Astrocyte (in vitro differentiated cells and primary cell): Measurements from ENCODE around the gene AGRN. TPM values are rescaled to one million over a fixed set of nuclear protein-coding genes. Genes with fewer than 3 reads are reported as not detected.

Experiments
- DNase-seq: peaks from one replicate; pipeline ENCODE4 v3.0.0-alpha.2; 2010; ENCODE audit warnings: low read depth
- FAIRE-seq: peaks from 2 replicates; lab custom pipeline; 2011; peaks lifted over from hg19 to GRCh38; lab: Jason Lieb, UNC
- H2AFZ ChIP-seq: 2 replicates; pipeline ENCODE4 v1.6.0; 2012; ENCODE audit warnings: low read depth, low read length, inconsistent platforms
- H3K27ac ChIP-seq: 2 replicates; pipeline ENCODE4 v1.5.1; 2011; ENCODE audit warnings: low read depth, low read length, inconsistent platforms
- H3K27me3 ChIP-seq: 2 replicates; pipeline ENCODE4 v1.6.0; 2011; ENCODE audit warnings: low read length, inconsistent platforms; ENCODE audit not compliant: insufficient read depth
- H3K36me3 ChIP-seq: 2 replicates; pipeline ENCODE4 v1.5.1; 2011; ENCODE audit warnings: low read length, inconsistent platforms; ENCODE audit not compliant: insufficient read depth
- H3K4me1 ChIP-seq: 2 replicates; pipeline ENCODE4 v1.5.1; 2011; ENCODE audit warnings: low read length, inconsistent platforms; ENCODE audit not compliant: insufficient read depth
- H3K4me2 ChIP-seq: 2 replicates; pipeline ENCODE4 v1.6.0; 2012; ENCODE audit warnings: low read length, inconsistent platforms
- H3K4me3 ChIP-seq: 2 replicates; pipeline ENCODE4 v1.5.1; 2011; ENCODE audit warnings: low read depth, mild to moderate bottlenecking, low read length, inconsistent platforms; ENCODE audit not compliant: insufficient read depth
- H3K79me2 ChIP-seq: 2 replicates; pipeline ENCODE4 v1.6.0; 2012; ENCODE audit warnings: mild to moderate bottlenecking, low read length, inconsistent platforms; ENCODE audit not compliant: insufficient read depth
- H3K9ac ChIP-seq: 2 replicates; pipeline ENCODE4 v1.6.0; 2012; ENCODE audit warnings: mild to moderate bottlenecking, low read length, inconsistent platforms
- H3K9me3 ChIP-seq: 2 replicates; pipeline ENCODE4 v1.5.1; 2012; ENCODE audit warnings: low read depth, mild to moderate bottlenecking, low read length, inconsistent platforms; ENCODE audit not compliant: insufficient read depth
- H4K20me1 ChIP-seq: 2 replicates; pipeline ENCODE4 v1.6.0; 2012; ENCODE audit warnings: low read length, inconsistent platforms; ENCODE audit not compliant: insufficient read depth
- H3K27ac Mint-ChIP-seq: one replicate; pipeline ENCODE4 v1.8.0; 2021; ENCODE audit warnings: mild to moderate bottlenecking, mixed read lengths; ENCODE audit not compliant: unreplicated experiment
- H3K27me3 Mint-ChIP-seq: one replicate; pipeline ENCODE4 v1.8.0; 2021; ENCODE audit warnings: low read depth, mixed read lengths; ENCODE audit not compliant: unreplicated experiment
- H3K36me3 Mint-ChIP-seq: one replicate; pipeline ENCODE4 v1.8.0; 2021; ENCODE audit warnings: low read depth, mixed read lengths; ENCODE audit not compliant: unreplicated experiment
- H3K4me1 Mint-ChIP-seq: one replicate; pipeline ENCODE4 v1.8.0; 2021; ENCODE audit warnings: low read depth, mixed read lengths; ENCODE audit not compliant: unreplicated experiment
- H3K4me3 Mint-ChIP-seq: one replicate; pipeline ENCODE4 v1.8.0; 2021; ENCODE audit warnings: mild to moderate bottlenecking, moderate library complexity, mixed read lengths; ENCODE audit not compliant: unreplicated experiment
- H3K9me3 Mint-ChIP-seq: one replicate; pipeline ENCODE4 v1.8.0; 2021; ENCODE audit warnings: mild to moderate bottlenecking, mixed read lengths; ENCODE audit not compliant: unreplicated experiment
- CTCF ChIP-seq: IDR thresholded peaks from 2 replicates; pipeline ENCODE4 v1.5.1; 2011; ENCODE audit warnings: low read depth, mild to moderate bottlenecking, inconsistent platforms, low read length, moderate library complexity; ENCODE audit not compliant: insufficient read depth
- EZH2 ChIP-seq: IDR thresholded peaks from 2 replicates; pipeline ENCODE4 v1.6.1; 2012; ENCODE audit warnings: mild to moderate bottlenecking, low read length, inconsistent platforms; ENCODE audit not compliant: insufficient read depth
- total RNA-seq: library from RNA; stranded (reverse); gene quantifications from 2 replicates; pipeline ENCODE4 v1.2.1, GENCODE V29; 2021

The AGRN gene
- total RNA-seq, 1 donor from 2014 or later: 589 TPM

- Histone ChIP-seq H3K79me2 (no peaks in the 10 kb centered on the region), H3K27me3 (no peaks in the 10 kb centered on the region), H2AFZ (no peak overlapping the region), H3K9me3 (no peaks in the 10 kb centered on the region), H3K4me3 (no peak overlapping the region), H3K9ac (no peak overlapping the region), H3K36me3 (peaks cover 7% of the 10 kb centered on the region), H3K4me2 (no peak overlapping the region), H3K27ac (no peak overlapping the region), H3K4me1 (no peaks in the 10 kb centered on the region), H4K20me1 (peaks cover 53% of the 10 kb centered on the region)
- TF ChIP-seq EZH2: no peak
- TF ChIP-seq CTCF: no peak
- H3K4me1 Mint-ChIP-seq: peaks cover 3% of the 10 kb centered on the region
- no peak for DNase-seq
- FAIRE-seq: no peak
- H3K9me3 Mint-ChIP-seq: no peaks in the 10 kb centered on the region
- H3K27ac Mint-ChIP-seq: no peak overlapping the region
- H3K36me3 Mint-ChIP-seq: peaks cover 10% of the 10 kb centered on the region
- no peaks in the 10 kb centered on the region for H3K27me3 Mint-ChIP-seq
- no peak overlapping the region for H3K4me3 Mint-ChIP-seq
Observed at GRCh38 chr1:1054099-1054700, 34.3 kb downstream of the AGRN start.

- no peak overlapping the region for H2AFZ ChIP-seq
- peaks cover 7% of the 10 kb centered on the region for H3K36me3 ChIP-seq
- peaks cover 4% of the 10 kb centered on the region for H3K4me1 ChIP-seq
- no peak for FAIRE-seq
- H3K36me3 Mint-ChIP-seq: peaks cover 10% of the 10 kb centered on the region
- TF ChIP-seq CTCF (no peak), EZH2 (no peak)
- no peak overlapping the region for H3K27ac Mint-ChIP-seq
- H3K4me3 Mint-ChIP-seq: no peak overlapping the region
- no peaks in the 10 kb centered on the region for H3K9me3 Mint-ChIP-seq
- no peak for DNase-seq
- peaks cover 3% of the 10 kb centered on the region for H3K4me1 Mint-ChIP-seq
- no peak overlapping the region for H3K27ac ChIP-seq
- no peaks in the 10 kb centered on the region for H3K79me2 ChIP-seq
- H3K4me2 ChIP-seq: no peak overlapping the region
- no peaks in the 10 kb centered on the region for H3K9me3 ChIP-seq
- no peaks in the 10 kb centered on the region for H3K27me3 ChIP-seq
- H3K9ac ChIP-seq: no peak overlapping the region
- peaks cover 1% of the 10 kb centered on the region for H3K27me3 Mint-ChIP-seq
- H3K4me3 ChIP-seq: no peak overlapping the region
- H4K20me1 ChIP-seq: peaks cover 53% of the 10 kb centered on the region
Observed at GRCh38 chr1:1054971-1055370, 35.1 kb downstream of the AGRN start.
